ENCODE results near the gene ZC2HC1B.
"Not testable (repeated sequence)": the region's sequence is repeated elsewhere in the genome, so short reads cannot be mapped to it uniquely, and the experiment has no call there.

Gene ZC2HC1B

DNA sequence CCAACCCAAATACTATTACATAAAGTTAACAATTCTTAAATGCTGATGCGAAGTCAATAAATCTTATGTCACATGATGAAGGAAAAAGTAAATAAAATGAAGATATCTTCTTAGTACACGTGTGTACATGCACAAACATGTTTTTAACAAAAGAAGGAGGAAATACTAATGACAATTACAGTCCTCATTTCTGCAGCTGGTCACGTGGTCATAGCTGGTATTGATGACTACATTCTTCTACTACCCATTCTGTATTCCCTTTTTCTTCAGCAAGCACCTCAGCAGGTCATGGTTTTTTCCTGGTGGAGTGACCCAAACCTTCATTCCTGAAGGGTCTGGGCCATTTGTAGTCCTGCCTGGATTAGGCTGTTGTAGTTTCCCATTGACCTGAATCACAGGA is 4.5 kb downstream of the ZC2HC1B start:
- H3K9me3 ChIP-seq (ENCODE audit: control insufficient read depth in 1 of 2, low read length in 2 of 2); H3K27me3 ChIP-seq (ENCODE audit: low read depth, low read length); H3K4me3 ChIP-seq (ENCODE audit: low read depth in 1 of 2, low read length in 2 of 2); H3K27ac ChIP-seq (ENCODE audit: low read length): not testable (repeated sequence)
- Histone ChIP-seq H3K4me1 (ENCODE audit: control insufficient read depth in 1 of 2, insufficient read depth in 2 of 2, low read length in 2 of 2) (peaks cover 0 to 13% of the 10 kb centered on the region in 2 donors), H3K36me3 (ENCODE audit: control insufficient read depth in 1 of 2, insufficient read depth in 2 of 2, low read length in 2 of 2) (peaks cover 0 to 12% of the 10 kb centered on the region in 2 donors)

DNA sequence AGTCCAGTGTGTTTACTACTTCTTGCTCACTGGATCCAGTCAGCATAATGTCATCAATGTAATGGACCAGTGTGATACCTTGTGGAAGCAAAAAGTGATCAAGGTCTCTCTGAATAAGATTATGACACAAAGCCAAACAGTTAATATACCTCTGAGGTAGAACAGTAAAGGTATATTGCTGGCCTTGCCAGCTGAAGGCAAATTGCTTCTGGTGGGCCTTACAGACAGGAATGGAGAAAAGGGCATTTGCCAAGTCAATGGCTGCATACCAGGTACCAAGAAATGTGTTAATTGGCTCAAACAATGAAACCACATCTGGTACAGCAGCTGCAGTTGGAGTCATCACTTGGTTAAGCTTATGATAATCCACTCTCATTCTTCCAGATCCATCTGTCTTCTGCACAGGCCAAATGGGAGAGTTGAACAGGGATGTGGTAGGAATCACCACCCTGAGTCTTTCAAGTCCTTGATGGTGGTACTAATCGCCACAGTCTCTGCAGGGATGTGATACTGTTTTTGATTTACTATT is 7.0 kb downstream of the ZC2HC1B start:
- not testable (repeated sequence) for H3K27ac ChIP-seq (ENCODE audit: low read length); H3K36me3 ChIP-seq (ENCODE audit: control insufficient read depth in 1 of 2, insufficient read depth in 2 of 2, low read length in 2 of 2); H3K4me1 ChIP-seq (ENCODE audit: control insufficient read depth in 1 of 2, insufficient read depth in 2 of 2, low read length in 2 of 2); H3K4me3 ChIP-seq (ENCODE audit: low read depth in 1 of 2, low read length in 2 of 2); H3K9me3 ChIP-seq (ENCODE audit: control insufficient read depth in 1 of 2, low read length in 2 of 2); H3K27me3 ChIP-seq (ENCODE audit: low read depth, low read length)

DNA sequence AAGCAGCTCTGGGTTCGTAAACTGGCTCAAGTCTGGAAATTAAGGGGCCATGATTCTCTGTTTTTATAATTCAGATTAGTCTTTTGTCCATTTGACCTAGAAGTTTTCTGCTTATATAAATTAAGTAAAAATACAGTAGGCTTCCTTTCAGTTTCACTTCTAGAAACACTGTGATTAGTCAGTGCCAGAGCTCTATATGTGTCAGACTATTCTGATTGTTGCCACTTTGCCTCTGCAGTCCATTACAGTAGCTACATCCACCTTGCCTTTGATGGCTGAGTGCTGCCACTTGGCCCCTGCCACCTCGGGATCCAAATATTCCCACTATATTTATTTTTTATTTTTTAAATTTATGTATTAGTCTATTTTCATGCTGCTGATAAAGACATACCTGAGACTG is 7.9 kb downstream of the ZC2HC1B start:
- no peaks in the 10 kb centered on the region for H3K36me3 ChIP-seq (ENCODE audit: control insufficient read depth in 1 of 2, insufficient read depth in 2 of 2, low read length in 2 of 2)
- no peaks in the 10 kb centered on the region for H3K4me1 ChIP-seq (ENCODE audit: control insufficient read depth in 1 of 2, insufficient read depth in 2 of 2, low read length in 2 of 2)
- no peak overlapping the region for H3K4me3 ChIP-seq (ENCODE audit: low read depth in 1 of 2, low read length in 2 of 2)
- H3K9me3 ChIP-seq (ENCODE audit: control insufficient read depth in 1 of 2, low read length in 2 of 2) = no peaks in the 10 kb centered on the region
- no peak overlapping the region for H3K27ac ChIP-seq (ENCODE audit: low read length)
- H3K27me3 ChIP-seq (ENCODE audit: low read depth, low read length) = no peaks in the 10 kb centered on the region

DNA sequence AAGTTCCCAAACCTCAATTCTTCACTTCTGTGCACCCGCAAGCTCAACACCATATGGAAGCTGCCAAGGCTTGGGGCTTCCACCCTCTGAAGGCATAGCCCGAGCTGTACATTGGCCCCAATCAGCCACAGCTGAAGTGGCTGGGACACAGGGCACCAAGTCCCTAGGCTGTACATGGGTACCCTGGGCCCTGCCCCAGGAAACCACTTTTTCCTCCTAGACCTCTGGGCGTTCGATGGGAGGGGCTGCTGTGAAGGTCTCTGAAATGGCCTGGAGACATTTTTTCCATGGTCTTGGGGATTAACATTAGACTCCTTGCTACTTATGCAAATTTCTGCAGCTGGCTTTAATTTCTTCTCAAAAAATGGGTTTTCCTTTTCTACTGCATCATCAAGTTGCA is 9.3 kb downstream of the ZC2HC1B start:
- not testable (repeated sequence) for H3K4me1 ChIP-seq (ENCODE audit: control insufficient read depth in 1 of 2, insufficient read depth in 2 of 2, low read length in 2 of 2); H3K4me3 ChIP-seq (ENCODE audit: low read depth in 1 of 2, low read length in 2 of 2); H3K9me3 ChIP-seq (ENCODE audit: control insufficient read depth in 1 of 2, low read length in 2 of 2); H3K27ac ChIP-seq (ENCODE audit: low read length); H3K36me3 ChIP-seq (ENCODE audit: control insufficient read depth in 1 of 2, insufficient read depth in 2 of 2, low read length in 2 of 2); H3K27me3 ChIP-seq (ENCODE audit: low read depth, low read length)

DNA sequence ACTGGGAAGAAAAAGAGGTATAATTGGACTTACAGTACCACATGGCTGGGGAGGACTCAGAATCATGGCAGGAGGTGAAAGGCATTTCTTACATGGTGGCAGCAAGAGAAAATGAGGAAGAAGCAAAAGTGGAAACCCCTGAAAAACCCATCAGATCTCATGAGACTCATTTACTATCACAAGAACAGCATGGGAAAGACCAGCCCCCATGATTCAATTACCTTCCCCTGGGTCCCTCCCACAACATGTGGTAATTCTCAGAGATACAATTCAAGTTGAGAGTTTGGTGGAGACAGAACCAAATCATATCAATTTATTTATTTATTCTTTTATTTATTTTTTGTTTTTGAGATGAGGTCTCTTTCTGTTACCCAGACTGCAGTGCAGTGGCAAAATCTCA is 10.2 kb downstream of the ZC2HC1B start:
- H3K9me3 ChIP-seq (ENCODE audit: control insufficient read depth in 1 of 2, low read length in 2 of 2) = peaks cover 0 to 14% of the 10 kb centered on the region in 2 donors
- H3K36me3 ChIP-seq (ENCODE audit: control insufficient read depth in 1 of 2, insufficient read depth in 2 of 2, low read length in 2 of 2); H3K4me1 ChIP-seq (ENCODE audit: control insufficient read depth in 1 of 2, insufficient read depth in 2 of 2, low read length in 2 of 2); H3K27ac ChIP-seq (ENCODE audit: low read length); H3K4me3 ChIP-seq (ENCODE audit: low read depth in 1 of 2, low read length in 2 of 2); H3K27me3 ChIP-seq (ENCODE audit: low read depth, low read length): not testable (repeated sequence)

DNA sequence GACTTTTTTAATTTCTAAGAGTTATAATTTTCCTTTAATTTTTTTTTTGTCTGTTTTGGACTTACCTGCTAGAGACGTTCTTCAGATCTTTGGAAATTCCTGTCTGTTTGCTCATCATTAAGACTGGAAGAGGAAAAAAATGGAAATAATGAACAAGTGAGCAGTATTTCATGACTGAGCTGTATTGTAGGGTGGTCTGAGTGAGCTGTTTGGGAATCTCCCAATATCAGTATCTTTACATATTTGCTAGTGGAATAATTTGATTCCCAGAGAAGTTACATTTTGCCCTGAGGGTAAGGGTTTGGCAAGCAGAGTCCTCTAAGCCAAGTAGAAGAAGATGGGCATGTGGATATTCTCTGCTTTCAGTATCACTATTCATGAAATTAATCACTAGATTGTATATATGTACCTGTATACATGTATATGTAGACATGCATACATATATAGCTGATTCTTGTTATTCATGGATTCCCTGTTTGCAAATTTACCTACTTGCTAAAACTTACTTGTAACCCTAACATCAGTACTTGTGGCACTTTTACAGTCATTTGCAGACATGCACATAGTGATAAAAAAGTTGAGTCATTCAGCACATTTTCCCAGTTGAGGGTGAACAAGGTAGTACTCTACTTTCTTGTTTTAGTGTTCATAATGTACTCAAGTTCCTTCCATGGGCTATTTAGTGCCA is 13.5 kb downstream of the ZC2HC1B start:
- H3K4me3 ChIP-seq (ENCODE audit: low read depth in 1 of 2, low read length in 2 of 2) = no peak overlapping the region
- no peaks in the 10 kb centered on the region for H3K36me3 ChIP-seq (ENCODE audit: control insufficient read depth in 1 of 2, insufficient read depth in 2 of 2, low read length in 2 of 2)
- no peaks in the 10 kb centered on the region for H3K4me1 ChIP-seq (ENCODE audit: control insufficient read depth in 1 of 2, insufficient read depth in 2 of 2, low read length in 2 of 2)
- H3K27me3 ChIP-seq (ENCODE audit: low read depth, low read length) = no peaks in the 10 kb centered on the region
- H3K27ac ChIP-seq (ENCODE audit: low read length) = no peak overlapping the region
- peaks cover 0 to 14% of the 10 kb centered on the region in 2 donors for H3K9me3 ChIP-seq (ENCODE audit: control insufficient read depth in 1 of 2, low read length in 2 of 2)

DNA sequence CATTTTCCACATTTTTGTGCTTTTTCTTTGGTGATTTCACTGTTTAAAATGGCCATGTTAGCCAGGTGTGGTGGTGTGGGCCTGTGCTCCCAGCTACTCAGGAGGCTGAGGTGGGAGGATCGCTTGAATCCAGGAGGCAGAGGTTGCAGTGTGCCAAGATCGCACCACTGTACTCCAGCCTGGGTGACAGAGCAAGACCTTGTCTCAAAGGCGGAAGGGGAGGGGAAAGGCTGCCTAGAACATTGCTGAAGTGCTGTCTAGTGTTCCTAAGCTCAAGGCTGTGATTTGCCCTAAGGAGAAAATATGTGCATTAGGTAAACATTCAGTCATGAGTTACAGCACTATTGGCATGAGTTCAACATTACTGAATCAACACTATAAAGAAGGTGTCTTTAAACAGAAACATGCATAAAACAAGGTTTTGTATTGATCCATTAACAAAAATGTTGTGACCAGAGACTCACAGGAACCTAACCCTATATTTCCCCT is 14.0 kb downstream of the ZC2HC1B start:
- no peak overlapping the region for H3K27ac ChIP-seq (ENCODE audit: low read length)
- no peaks in the 10 kb centered on the region for H3K27me3 ChIP-seq (ENCODE audit: low read depth, low read length)
- peaks cover 0 to 14% of the 10 kb centered on the region in 2 donors for H3K9me3 ChIP-seq (ENCODE audit: control insufficient read depth in 1 of 2, low read length in 2 of 2)
- no peaks in the 10 kb centered on the region for H3K36me3 ChIP-seq (ENCODE audit: control insufficient read depth in 1 of 2, insufficient read depth in 2 of 2, low read length in 2 of 2)
- no peaks in the 10 kb centered on the region for H3K4me1 ChIP-seq (ENCODE audit: control insufficient read depth in 1 of 2, insufficient read depth in 2 of 2, low read length in 2 of 2)
- no peak overlapping the region for H3K4me3 ChIP-seq (ENCODE audit: low read depth in 1 of 2, low read length in 2 of 2)

DNA sequence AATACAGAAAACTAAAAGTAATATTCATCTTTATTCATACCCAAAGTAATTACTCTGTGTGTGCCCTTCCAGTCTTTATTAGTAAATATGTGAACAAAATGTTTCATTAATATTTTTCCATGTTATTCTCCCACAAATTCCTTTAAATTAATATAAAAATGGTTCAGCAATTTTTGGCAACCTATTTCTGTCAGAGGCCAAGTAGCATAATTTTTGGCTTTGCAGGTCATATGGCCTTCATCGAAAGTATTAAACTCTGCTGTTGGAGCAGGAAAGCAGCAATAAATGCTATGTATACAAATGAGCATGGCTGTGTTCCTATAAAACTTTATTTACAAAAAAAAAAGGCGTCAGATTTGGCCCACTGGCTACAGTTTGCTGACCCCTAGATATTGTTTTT is 16.1 kb downstream of the ZC2HC1B start:
- H3K36me3 ChIP-seq (ENCODE audit: control insufficient read depth in 1 of 2, insufficient read depth in 2 of 2, low read length in 2 of 2) = no peaks in the 10 kb centered on the region
- H3K4me1 ChIP-seq (ENCODE audit: control insufficient read depth in 1 of 2, insufficient read depth in 2 of 2, low read length in 2 of 2) = no peaks in the 10 kb centered on the region
- H3K4me3 ChIP-seq (ENCODE audit: low read depth in 1 of 2, low read length in 2 of 2) = no peak overlapping the region
- H3K9me3 ChIP-seq (ENCODE audit: control insufficient read depth in 1 of 2, low read length in 2 of 2) = peaks cover 0 to 14% of the 10 kb centered on the region in 2 donors
- H3K27me3 ChIP-seq (ENCODE audit: low read depth, low read length) = no peaks in the 10 kb centered on the region
- no peak overlapping the region for H3K27ac ChIP-seq (ENCODE audit: low read length)

DNA sequence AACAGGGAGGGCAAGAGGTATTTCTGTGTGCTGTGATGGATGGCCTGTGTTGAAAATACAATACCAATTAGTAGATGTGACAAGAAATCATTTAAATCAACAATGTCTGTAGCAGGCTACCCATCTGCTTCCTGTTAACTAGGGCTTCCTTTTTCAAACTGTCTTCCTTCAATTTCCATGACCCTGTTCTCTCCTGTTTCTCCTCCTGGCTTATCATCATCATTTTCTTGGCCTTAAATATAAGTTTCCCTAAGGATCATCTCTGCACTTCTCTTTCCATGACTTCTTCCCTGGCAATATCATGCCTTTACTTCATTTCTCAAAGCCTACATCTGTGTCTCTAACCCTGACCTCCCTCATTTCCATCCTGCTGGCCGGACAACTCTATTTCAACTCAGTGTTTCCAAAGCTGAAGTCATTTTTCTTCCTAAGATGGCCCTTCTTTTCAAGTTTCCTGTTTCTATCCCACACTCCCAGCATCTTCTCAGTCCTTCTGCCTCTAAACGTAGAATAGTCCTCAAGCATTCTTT is 18.2 kb downstream of the ZC2HC1B start:
- H3K27me3 ChIP-seq (ENCODE audit: low read depth, low read length) = no peaks in the 10 kb centered on the region
- no peaks in the 10 kb centered on the region for H3K36me3 ChIP-seq (ENCODE audit: control insufficient read depth in 1 of 2, insufficient read depth in 2 of 2, low read length in 2 of 2)
- H3K9me3 ChIP-seq (ENCODE audit: control insufficient read depth in 1 of 2, low read length in 2 of 2) = peaks cover 0 to 14% of the 10 kb centered on the region in 2 donors
- no peaks in the 10 kb centered on the region for H3K4me1 ChIP-seq (ENCODE audit: control insufficient read depth in 1 of 2, insufficient read depth in 2 of 2, low read length in 2 of 2)
- H3K4me3 ChIP-seq (ENCODE audit: low read depth in 1 of 2, low read length in 2 of 2) = no peak overlapping the region
- H3K27ac ChIP-seq (ENCODE audit: low read length) = no peak overlapping the region

DNA sequence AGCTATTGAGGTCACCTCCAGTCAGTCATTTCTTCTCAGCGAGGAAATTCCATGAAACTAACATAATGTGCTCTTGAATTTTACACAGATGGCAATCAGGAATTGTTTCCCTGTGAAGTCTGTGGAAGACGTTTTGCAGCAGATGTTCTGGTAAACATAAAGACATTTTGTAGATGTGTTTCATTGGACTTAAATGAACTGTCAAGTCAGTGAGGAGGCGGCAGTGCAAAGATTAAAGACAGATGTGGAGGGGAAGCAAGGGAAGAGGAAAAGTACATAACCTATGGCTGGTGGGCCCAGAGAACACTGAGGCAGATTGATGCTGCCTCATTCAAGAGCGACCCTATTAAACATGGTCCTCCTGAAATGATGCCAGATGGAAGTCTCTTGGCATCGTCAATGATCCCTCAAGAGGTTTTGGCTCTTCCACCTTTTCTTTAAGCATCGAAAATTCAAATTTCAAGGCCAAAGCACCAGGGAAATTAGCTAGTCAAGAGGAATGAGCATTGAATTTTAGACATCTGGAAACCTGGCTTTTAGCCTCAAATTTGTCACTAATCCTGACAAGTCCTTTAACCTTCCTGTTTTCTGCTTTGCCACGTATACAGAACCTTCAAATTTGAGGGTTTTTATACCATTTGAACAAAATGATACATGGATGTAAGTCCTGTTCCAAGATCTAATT is 20.1 kb downstream of the ZC2HC1B start:
- no peaks in the 10 kb centered on the region for H3K4me1 ChIP-seq (ENCODE audit: control insufficient read depth in 1 of 2, insufficient read depth in 2 of 2, low read length in 2 of 2)
- H3K36me3 ChIP-seq (ENCODE audit: control insufficient read depth in 1 of 2, insufficient read depth in 2 of 2, low read length in 2 of 2) = no peaks in the 10 kb centered on the region
- H3K9me3 ChIP-seq (ENCODE audit: control insufficient read depth in 1 of 2, low read length in 2 of 2) = peaks cover 0 to under 1% of the 10 kb centered on the region in 2 donors
- H3K4me3 ChIP-seq (ENCODE audit: low read depth in 1 of 2, low read length in 2 of 2) = no peak overlapping the region
- no peak overlapping the region for H3K27ac ChIP-seq (ENCODE audit: low read length)
- no peaks in the 10 kb centered on the region for H3K27me3 ChIP-seq (ENCODE audit: low read depth, low read length)

DNA sequence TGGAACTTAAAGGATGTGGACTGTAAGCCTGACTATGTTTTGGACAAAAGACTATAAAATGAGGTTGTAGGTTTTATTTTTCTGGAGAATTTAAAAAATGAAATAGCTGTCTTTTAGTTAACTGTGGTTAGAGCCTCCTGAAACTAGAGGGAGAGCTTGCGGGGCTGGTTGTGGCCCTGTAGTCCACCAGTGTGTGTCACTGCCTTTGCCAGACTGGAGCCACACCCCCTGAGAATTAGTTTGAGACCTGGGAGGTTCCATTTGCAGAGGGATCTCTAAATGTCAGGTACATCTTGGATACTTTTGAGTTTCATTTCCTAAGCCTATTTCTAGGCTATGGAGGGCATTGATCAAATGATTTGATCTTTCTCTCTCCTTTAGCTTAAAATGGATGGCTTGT is 20.8 kb downstream of the ZC2HC1B start:
- Histone ChIP-seq H3K27ac (ENCODE audit: low read length) (no peak overlapping the region), H3K9me3 (ENCODE audit: control insufficient read depth in 1 of 2, low read length in 2 of 2) (no peaks in the 10 kb centered on the region), H3K27me3 (ENCODE audit: low read depth, low read length) (no peaks in the 10 kb centered on the region), H3K4me1 (ENCODE audit: control insufficient read depth in 1 of 2, insufficient read depth in 2 of 2, low read length in 2 of 2) (no peaks in the 10 kb centered on the region), H3K4me3 (ENCODE audit: low read depth in 1 of 2, low read length in 2 of 2) (no peak overlapping the region), H3K36me3 (ENCODE audit: control insufficient read depth in 1 of 2, insufficient read depth in 2 of 2, low read length in 2 of 2) (no peaks in the 10 kb centered on the region)
